NCI-H1092 (cell line): ENCODE measurements around the gene SEC23A.
"Not testable (repeated sequence)": the region's sequence is repeated elsewhere in the genome, so short reads cannot be mapped to it uniquely, and the experiment has no call there.

ENCODE experiments used
- DNase-seq: peaks from one replicate; lab custom pipeline; 2025; lab: John Stamatoyannopoulos, UW

SEC23A gene

DNA sequence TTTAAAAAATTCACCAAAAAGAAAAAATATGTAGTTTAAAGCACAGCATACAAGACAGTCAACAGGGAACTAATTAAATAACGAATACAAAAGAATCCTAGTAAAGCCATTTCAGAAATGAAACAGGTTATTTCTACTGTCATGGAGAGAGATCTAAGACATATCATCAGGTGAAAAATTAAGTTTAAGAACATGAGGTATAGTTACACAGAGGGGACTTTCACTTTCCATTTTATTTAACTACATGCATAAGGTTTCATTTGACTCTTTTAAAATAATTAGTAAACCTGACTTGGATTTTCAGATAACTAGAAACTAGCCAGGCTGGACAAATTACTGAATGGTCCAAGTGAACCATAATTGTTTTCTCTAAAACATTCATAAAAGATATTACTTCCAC lies 11.3 kb downstream of the SEC23A start:
- no peak for DNase-seq

DNA sequence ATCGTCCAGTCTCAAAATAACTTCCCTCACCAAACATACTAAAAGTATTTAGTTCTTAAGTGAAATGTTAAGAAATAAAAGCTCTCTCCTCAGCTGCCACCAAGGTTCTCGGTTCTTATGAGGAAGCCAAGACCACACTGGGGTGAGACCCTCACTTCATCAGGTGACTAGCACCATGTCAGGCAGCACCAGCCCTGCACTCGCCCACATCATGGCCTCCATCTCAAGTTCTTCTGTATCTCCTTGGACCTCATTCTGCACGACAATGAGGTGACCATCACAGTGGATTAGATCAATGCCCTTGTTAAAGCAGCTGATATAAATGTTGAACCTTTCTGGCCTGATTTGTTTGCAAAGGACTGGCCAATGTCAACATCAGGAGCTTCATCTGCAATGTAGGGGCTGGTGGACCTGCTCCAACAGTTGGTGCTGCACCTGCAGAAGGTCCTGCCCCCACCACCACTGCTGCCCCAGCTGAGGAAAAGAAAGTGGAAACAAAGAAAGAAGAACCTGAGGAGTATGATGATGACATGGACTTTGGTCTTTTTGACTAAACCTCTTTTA lies 12.4 kb downstream of the SEC23A start:
- no peak for DNase-seq

GRCh38 chr14:39087493-39087892 lies 15.5 kb downstream of the SEC23A start:
- DNase-seq: no peak

GRCh38 chr14:39085933-39086332 lies 17.1 kb downstream of the SEC23A start:
- DNase-seq: no peak

DNA sequence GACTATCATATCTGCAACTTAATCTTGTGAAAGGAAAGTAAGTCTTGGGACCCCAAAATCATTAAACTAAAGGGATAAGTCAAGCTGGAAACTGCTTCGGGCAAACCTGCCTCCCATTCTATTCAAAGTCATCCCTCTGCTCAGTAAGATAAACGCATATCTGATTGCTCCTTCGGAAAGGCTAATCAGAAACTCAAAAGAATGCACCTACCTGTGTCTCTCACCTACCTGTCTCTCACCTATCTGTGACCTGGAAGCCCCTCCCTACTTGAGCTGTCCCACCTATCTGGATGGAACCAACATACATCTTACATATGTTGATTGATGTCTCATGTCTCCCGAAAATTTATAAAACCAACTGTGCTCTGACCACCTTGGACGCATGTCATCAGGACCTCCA lies 19.9 kb downstream of the SEC23A start:
- DNase-seq: no peak

GRCh38 chr14:39080886-39081285 lies 22.1 kb downstream of the SEC23A start:
- DNase-seq: no peak

- no peak for DNase-seq
Measured at GRCh38 chr14:39071096-39071495, 31.9 kb downstream of the SEC23A start.

GRCh38 chr14:39069923-39070322 lies 33.1 kb downstream of the SEC23A start:
- no peak for DNase-seq

DNA sequence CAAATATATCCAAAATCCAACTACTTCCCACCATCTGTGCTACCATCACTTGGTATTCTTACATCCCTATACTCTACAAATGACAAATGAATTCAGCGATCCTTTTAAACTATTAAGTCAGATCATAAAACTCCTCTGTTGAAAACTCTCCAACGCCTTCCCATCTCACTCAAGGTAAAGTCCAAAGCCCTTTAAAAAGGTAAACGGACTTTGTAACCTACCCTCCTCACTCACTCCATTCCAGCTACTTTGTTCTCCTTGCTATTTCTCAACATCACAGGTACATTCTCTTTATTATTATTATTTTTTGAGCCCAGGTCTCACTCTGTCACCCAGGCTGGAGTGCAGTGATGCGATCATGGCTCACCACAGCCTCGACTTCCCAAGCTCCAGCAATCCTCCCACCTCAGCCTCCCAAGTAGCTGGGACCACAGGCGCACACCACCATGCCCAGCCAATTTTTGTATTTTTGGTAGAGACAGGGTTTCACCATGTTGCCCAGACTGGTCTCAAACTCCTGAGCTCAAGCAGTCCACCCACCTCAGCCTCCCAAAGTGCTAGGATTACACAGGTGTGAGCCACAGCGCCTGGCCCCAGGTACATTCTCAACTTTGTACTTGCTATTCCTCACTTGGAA lies 33.7 kb downstream of the SEC23A start:
- not testable (repeated sequence) for DNase-seq

GRCh38 chr14:39060818-39061437 lies 42.1 kb downstream of the SEC23A start:
- no peak for DNase-seq

- no peak for DNase-seq
Measured at GRCh38 chr14:39055786-39056474, 47.1 kb downstream of the SEC23A start.

DNA sequence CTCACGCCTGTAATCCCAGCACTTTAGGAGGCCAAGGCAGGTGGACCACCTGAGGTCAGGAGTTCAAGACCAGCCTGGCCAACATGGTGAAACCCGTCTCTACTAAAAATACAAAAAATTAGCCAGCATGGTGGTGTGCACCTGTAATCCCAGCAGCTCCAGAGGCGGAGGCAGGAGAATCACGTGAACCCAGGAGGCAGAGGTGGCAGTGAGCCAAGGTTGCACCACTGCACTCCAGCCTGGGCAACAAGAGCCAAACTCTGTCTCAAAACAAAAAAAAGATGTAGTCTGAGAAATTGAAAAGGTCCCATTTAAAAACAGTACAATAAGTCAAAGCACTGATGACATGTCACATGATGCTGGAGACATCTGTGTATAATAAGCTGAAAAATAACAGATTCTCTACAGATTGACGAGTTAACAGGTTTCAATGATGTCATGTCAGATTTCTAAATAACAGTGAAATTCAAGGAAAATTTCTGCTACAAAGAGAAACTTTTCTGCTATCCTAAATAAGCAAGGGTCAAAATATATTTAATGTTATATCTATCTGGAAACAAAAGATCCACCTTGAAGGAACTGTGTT lies 50.1 kb downstream of the SEC23A start:
- not testable (repeated sequence) for DNase-seq

DNA sequence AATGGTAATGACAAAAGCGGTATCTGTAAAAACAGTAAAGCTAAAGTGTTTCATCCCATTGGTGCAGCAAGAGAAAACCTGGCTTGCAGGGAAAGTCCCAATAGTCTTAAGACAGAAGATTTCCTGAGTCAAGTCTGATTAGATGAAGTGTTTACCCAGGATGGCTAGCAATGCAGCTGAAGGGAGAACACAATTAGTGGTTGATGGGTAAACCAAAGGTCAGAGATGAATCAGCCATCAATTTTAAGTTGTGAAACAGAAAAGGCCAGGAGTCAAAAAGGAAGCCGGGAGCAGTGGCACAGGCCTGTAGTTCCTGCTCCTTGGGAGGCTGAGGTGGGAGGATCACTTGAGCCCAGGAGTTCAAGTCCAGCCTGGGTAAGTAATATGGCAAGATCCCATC lies 52.6 kb downstream of the SEC23A start:
- DNase-seq: no peak

- not testable (repeated sequence) for DNase-seq
Measured at GRCh38 chr14:39045889-39046288, 57.1 kb downstream of the SEC23A start.

DNA sequence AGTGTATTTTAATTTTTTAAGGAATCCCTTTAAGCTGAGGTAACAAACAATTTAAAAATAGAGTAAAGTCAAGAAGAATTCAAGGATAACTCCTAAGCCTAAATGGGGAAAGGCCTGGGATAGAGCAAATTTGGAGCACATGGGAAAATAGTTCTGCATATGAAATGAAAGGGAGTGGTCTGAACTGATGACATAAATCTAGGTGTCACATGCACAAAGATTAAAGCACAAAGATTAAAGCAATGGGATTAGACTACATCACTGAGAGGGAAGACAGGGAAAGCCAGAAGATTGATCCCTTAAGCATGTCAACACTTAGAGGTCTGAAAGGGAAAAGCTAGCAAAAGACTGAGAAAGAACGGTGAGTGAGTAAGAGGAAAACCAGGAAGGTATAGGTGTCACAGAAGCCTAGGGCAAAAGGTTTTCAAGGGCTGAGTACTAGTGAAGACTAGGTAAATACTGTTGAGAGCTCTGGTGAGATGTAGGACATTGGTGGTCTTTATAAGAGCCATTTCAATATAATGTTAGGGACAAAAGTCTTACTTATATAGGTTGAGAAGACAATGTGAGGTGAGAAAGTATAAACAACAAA lies 59.6 kb downstream of the SEC23A start:
- no peak for DNase-seq

- DNase-seq: no peak
Measured at GRCh38 chr14:39040529-39040928, 62.5 kb downstream of the SEC23A start.

GRCh38 chr14:39038542-39038941 lies 64.5 kb downstream of the SEC23A start:
- DNase-seq: no peak

- no peak for DNase-seq
Measured at GRCh38 chr14:39036760-39037159, 66.3 kb downstream of the SEC23A start.

GRCh38 chr14:39035336-39035735 lies 67.7 kb downstream of the SEC23A start:
- no peak for DNase-seq

DNA sequence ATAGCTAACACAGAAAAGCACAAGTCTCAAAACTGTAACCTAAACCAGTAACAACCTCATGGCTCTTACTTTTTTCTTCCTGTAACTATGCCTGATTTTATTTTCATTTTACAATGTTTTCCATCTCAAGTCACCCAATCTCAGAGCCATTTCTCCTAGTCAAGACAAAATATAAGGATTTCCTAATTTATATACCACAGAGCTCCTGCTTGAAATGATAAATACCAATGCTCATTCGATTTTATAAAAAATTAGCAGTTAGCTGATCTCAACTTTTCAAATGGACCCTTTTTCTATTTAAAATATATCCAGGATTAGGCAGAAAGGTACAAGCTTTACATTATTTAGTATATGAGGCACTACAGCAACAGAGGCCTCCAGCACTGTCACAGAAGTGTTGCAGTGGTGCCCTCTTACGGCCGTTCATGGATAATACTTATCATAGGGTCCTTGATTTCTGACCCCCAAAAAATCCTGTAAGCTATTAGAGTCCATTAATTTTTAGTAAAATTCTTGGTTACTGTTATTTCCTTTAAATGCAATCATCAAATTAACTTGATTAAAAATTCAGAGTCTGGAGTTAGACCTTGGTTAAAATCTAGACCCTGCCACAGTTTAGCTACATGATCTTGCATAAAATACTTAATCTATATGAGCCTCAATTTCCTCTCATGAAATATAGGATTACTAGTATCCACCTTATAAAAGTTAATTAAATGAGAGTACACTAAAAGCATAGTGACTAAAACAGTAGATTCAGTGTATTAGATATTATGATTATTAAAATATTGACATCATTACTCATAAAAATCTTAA lies 68.3 kb downstream of the SEC23A start:
- no peak for DNase-seq

- DNase-seq: no peak
Measured at GRCh38 chr14:39033371-39033770, 69.7 kb downstream of the SEC23A start.
